Measurements from ENCODE around the gene CANX.
"Not testable (repeated sequence)": the region's sequence is repeated elsewhere in the genome, so short reads cannot be mapped to it uniquely, and the experiment has no call there.

Gene CANX

DNA sequence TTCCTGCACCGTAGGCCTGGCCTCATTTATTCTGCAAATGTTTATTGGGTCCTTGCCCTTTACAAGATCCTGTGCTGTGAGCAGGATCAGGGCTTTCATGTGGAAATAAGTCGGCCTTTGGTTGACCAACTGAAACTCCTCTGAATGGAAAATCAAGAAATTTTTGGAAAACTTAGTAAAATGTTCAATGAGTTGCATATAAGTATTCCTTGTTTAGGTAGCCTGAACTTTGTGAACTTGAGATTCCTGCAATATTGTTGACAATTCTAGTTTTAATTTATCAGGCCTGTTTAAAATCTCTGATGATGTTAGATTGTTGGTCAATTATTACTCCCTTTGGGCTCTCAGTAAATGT, 35.0 kb downstream of the CANX start:
- no peaks in the 10 kb centered on the region for H3K27me3 ChIP-seq (ENCODE audit: control insufficient read depth, low read length)
- H3K79me2 ChIP-seq (ENCODE audit: control insufficient read depth, low read length), result peaks cover 66% of the 10 kb centered on the region
- H3K4me3 ChIP-seq (ENCODE audit: low read length), result peak overlapping the region; percentile 100
- H3K9me3 ChIP-seq (ENCODE audit: control insufficient read depth, insufficient read depth, low read length), result no peaks in the 10 kb centered on the region
- H3K9me2 ChIP-seq (replicated peaks; ENCODE audit: control insufficient read depth, low read length), result no peaks in the 10 kb centered on the region
- peaks cover 31% of the 10 kb centered on the region for H4K20me1 ChIP-seq (ENCODE audit: control insufficient read depth, insufficient read depth, low read depth, low read length)
- H3K4me1 ChIP-seq (ENCODE audit: control insufficient read depth, low read length), result peaks cover 32% of the 10 kb centered on the region
- H3K36me3 ChIP-seq (ENCODE audit: control insufficient read depth, low read length), result peaks cover 81% of the 10 kb centered on the region
- peak overlapping the region; percentile 98 for H3K4me2 ChIP-seq (ENCODE audit: low read length)
- H3F3A ChIP-seq (ENCODE audit: control insufficient read depth, insufficient read depth), result peaks cover 35% of the 10 kb centered on the region
- TF ChIP-seq, protein P1, sequence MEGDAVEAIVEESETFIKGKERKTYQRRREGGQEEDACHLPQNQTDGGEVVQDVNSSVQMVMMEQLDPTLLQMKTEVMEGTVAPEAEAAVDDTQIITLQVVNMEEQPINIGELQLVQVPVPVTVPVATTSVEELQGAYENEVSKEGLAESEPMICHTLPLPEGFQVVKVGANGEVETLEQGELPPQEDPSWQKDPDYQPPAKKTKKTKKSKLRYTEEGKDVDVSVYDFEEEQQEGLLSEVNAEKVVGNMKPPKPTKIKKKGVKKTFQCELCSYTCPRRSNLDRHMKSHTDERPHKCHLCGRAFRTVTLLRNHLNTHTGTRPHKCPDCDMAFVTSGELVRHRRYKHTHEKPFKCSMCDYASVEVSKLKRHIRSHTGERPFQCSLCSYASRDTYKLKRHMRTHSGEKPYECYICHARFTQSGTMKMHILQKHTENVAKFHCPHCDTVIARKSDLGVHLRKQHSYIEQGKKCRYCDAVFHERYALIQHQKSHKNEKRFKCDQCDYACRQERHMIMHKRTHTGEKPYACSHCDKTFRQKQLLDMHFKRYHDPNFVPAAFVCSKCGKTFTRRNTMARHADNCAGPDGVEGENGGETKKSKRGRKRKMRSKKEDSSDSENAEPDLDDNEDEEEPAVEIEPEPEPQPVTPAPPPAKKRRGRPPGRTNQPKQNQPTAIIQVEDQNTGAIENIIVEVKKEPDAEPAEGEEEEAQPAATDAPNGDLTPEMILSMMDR (IDR thresholded peaks at IDR 0.05; ENCODE audit: low read depth, low read length, poor library complexity, severe bottlenecking), result no peak
- no peak for TF ChIP-seq EZH2phosphoT487 (IDR thresholded peaks at IDR 0.05; ENCODE audit: borderline replicate concordance, low read length)
- no peak overlapping the region; the same call in 1 of the 2 replicates for H3K27ac ChIP-seq (ENCODE audit: low read depth, low read length)

DNA sequence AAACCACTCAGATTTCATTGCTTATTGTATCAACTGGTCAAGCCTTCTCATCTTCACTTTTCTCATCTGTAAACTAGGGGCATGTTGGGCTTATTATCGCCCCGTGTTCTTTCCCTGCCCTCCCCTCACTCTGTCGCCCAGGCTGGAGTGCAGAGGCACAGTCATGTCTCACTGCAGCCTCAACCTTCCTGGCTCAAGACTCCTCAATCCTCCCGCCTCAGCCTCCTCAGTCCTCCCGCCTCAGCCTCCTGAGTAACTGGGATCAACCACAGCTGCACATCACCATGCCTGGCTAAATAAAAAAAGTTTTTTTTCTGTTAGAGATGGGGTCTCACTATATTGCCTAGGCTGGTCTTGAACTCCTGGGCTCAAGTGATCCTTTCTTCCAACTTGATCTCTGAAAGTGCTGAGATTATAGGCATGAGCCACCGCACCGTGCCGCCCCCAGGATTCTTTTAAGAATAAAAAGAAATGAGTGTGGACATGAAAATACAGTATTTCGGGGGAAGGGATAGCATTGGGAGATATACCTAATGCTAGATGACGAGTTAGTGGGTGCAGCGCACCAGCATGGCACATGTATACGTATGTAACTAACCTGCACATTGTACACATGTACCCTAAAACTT, 35.9 kb downstream of the CANX start:
- Histone ChIP-seq H3K9me2 (replicated peaks; ENCODE audit: control insufficient read depth, low read length) (no peaks in the 10 kb centered on the region), H3K27me3 (ENCODE audit: control insufficient read depth, low read length) (no peaks in the 10 kb centered on the region), H3K36me3 (ENCODE audit: control insufficient read depth, low read length) (peaks cover 76% of the 10 kb centered on the region), H3K9me3 (ENCODE audit: control insufficient read depth, insufficient read depth, low read length) (no peaks in the 10 kb centered on the region), H3K79me2 (ENCODE audit: control insufficient read depth, low read length) (peaks cover 75% of the 10 kb centered on the region), H4K20me1 (ENCODE audit: control insufficient read depth, insufficient read depth, low read depth, low read length) (peaks cover 31% of the 10 kb centered on the region), H3K27ac (ENCODE audit: low read depth, low read length) (no peak overlapping the region), H3K4me1 (ENCODE audit: control insufficient read depth, low read length) (peaks cover 32% of the 10 kb centered on the region), H3K4me2 (ENCODE audit: low read length) (peak overlapping the region; percentile 98), H3K4me3 (ENCODE audit: low read length) (peak overlapping the region; percentile 100), H3F3A (ENCODE audit: control insufficient read depth, insufficient read depth) (peaks cover 26% of the 10 kb centered on the region)
- no peak for TF ChIP-seq EZH2phosphoT487 (IDR thresholded peaks at IDR 0.05; ENCODE audit: borderline replicate concordance, low read length)
- TF ChIP-seq, protein P1 (IDR thresholded peaks at IDR 0.05; ENCODE audit: low read depth, low read length, poor library complexity, severe bottlenecking), result no peak

DNA sequence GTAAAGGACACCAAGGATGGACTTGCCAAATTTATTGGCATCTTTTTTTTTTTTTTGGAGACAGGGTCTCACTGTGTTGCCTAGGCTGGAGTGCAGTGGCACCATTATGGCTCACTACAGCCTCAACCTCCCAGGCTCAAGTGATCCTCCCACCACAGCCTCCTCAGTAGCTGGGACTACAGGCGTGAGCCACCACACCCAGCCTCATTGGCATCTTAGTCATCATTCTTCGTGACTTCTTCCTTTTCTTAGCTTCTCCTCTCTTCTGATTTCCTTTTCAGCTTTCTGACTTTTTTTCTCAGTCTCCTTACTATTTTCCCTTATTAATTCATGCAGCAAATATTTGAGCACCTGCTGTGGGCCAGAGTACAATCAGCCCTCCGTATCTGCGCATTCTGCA, 40.0 kb downstream of the CANX start:
- peaks cover 17% of the 10 kb centered on the region for H3K4me1 ChIP-seq (ENCODE audit: control insufficient read depth, low read length)
- H3K79me2 ChIP-seq (ENCODE audit: control insufficient read depth, low read length), result peaks cover 99% of the 10 kb centered on the region
- no peak for TF ChIP-seq EZH2phosphoT487 (IDR thresholded peaks at IDR 0.05; ENCODE audit: borderline replicate concordance, low read length)
- TF ChIP-seq, protein P1 (IDR thresholded peaks at IDR 0.05; ENCODE audit: low read depth, low read length, poor library complexity, severe bottlenecking), result no peak
- no peak overlapping the region for H3K4me3 ChIP-seq (ENCODE audit: low read length)
- no peaks in the 10 kb centered on the region for H3K9me2 ChIP-seq (replicated peaks; ENCODE audit: control insufficient read depth, low read length)
- no peaks in the 10 kb centered on the region for H3K9me3 ChIP-seq (ENCODE audit: control insufficient read depth, insufficient read depth, low read length)
- H4K20me1 ChIP-seq (ENCODE audit: control insufficient read depth, insufficient read depth, low read depth, low read length), result peaks cover 27% of the 10 kb centered on the region
- H3K27me3 ChIP-seq (ENCODE audit: control insufficient read depth, low read length), result no peaks in the 10 kb centered on the region
- H3K4me2 ChIP-seq (ENCODE audit: low read length), result no peak overlapping the region
- H3K27ac ChIP-seq (ENCODE audit: low read depth, low read length), result no peak overlapping the region
- peaks cover 50% of the 10 kb centered on the region for H3K36me3 ChIP-seq (ENCODE audit: control insufficient read depth, low read length)
- H3F3A ChIP-seq (ENCODE audit: control insufficient read depth, insufficient read depth), result no peaks in the 10 kb centered on the region

DNA sequence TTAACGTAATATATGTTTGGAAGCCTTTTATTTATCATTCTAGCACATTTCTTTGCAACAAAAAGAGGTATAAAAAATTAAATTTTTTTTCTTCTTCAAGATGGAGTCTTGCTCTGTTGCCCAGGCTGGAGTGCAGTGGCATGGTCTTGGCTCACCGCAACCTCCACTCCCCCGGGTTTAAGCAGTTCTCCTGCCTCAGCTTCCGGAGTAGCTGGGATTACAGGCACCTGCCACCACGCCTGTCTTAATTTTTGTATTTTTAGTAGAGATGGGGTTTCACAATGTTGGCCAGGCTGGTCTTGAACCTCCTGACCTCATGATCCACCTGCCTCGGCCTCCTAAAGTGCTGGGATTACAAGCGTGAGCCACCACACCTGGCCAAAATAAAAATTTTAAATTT, 45.3 kb downstream of the CANX start:
- H3K27ac ChIP-seq (ENCODE audit: low read depth, low read length); H3K9me2 ChIP-seq (replicated peaks; ENCODE audit: control insufficient read depth, low read length); H3K27me3 ChIP-seq (ENCODE audit: control insufficient read depth, low read length); H4K20me1 ChIP-seq (ENCODE audit: control insufficient read depth, insufficient read depth, low read depth, low read length); H3K4me2 ChIP-seq (ENCODE audit: low read length); H3K4me3 ChIP-seq (ENCODE audit: low read length); H3F3A ChIP-seq (ENCODE audit: control insufficient read depth, insufficient read depth); H3K4me1 ChIP-seq (ENCODE audit: control insufficient read depth, low read length); H3K9me3 ChIP-seq (ENCODE audit: control insufficient read depth, insufficient read depth, low read length): not testable (repeated sequence)
- Histone ChIP-seq H3K36me3 (ENCODE audit: control insufficient read depth, low read length) (peaks cover 13% of the 10 kb centered on the region), H3K79me2 (ENCODE audit: control insufficient read depth, low read length) (peaks cover 99% of the 10 kb centered on the region)
